Uterus (tissue), 4 donors: Measurements from ENCODE around the gene UBAC1. TPM values are rescaled to one million over a fixed set of nuclear protein-coding genes. Genes with fewer than 3 reads are reported as not detected.
A peak's percentile ranks its signal among the peaks of the same experiment; 100 is the strongest.

Experiments used
- DNase-seq, 2 donors: peaks; one replicate each; pipeline ENCODE4 v3.0.0-alpha.2; 2019 to 2020
- H3K27ac ChIP-seq, 2 donors: fragments of 200-600 bp; sonication (generic); 1 replicate in 1 of 2; 2 replicates in 1 of 2; pipeline ENCODE4 v1.5.1; 2016 to 2018
- H3K27me3 ChIP-seq, 2 donors: fragments of 200-600 bp; sonication (generic); one replicate each; pipeline ENCODE4 v1.5.1; 2018 to 2019; ENCODE audit warnings: control low read depth in 1 of 2
- H3K36me3 ChIP-seq, 2 donors: fragments of 200-600 bp; sonication (generic); one replicate each; pipeline ENCODE4 v1.5.1; 2019; ENCODE audit warnings: control low read depth in 1 of 2
- H3K4me1 ChIP-seq, 2 donors: fragments of 200-600 bp; sonication (generic); one replicate each; pipeline ENCODE4 v1.5.1; 2018 to 2019; ENCODE audit warnings: control low read depth in 1 of 2
- H3K4me3 ChIP-seq, 2 donors: fragments of 200-600 bp; sonication (generic); 1 replicate in 1 of 2; 2 replicates in 1 of 2; pipeline ENCODE4 v1.5.1; 2018 to 2019; ENCODE audit warnings: mild to moderate bottlenecking in 1 of 2
- H3K9me3 ChIP-seq, 2 donors: fragments of 200-600 bp; sonication (generic); one replicate each; pipeline ENCODE4 v1.5.1; 2019; ENCODE audit warnings: control low read depth in 1 of 2
- POLR2A ChIP-seq, 2 donors: fragments of 450-650 bp; IDR thresholded peaks; one replicate each; pipeline ENCODE4 v1.6.1; 2016; ENCODE audit warnings: antibody characterized with exemption in 2 of 2, mild to moderate bottlenecking in 1 of 2, moderate library complexity in 1 of 2
- intact Hi-C: fragments of 100-400 bp; cut with DNase I; formaldehyde crosslinking; loops from one replicate; pipeline ENCODE4 v1.15.1; 2023; ENCODE audit warnings: low total_unique reads
- total RNA-seq, 4 donors: library from RNA; depleted of rRNA in 3 of 4; stranded (reverse); fragments of >200 nt in 3 of 4; gene quantifications; one replicate each; pipeline versions ENCODE4 v1.1.0 to v1.2.4, GENCODE V29; 2014 to 2023
- TF ChIP-seq, protein P1 (sequence below), 4 experiments: fragments of 200-600 bp in 2 of 4; fragments of 450-650 bp in 2 of 4; sonication (generic) in 2 of 4; IDR thresholded peaks; one replicate each; pipeline ENCODE4 v1.5.1; 2016 to 2019; ENCODE audit warnings: antibody characterized with exemption in 4 of 4, mild to moderate bottlenecking in 2 of 4, moderate library complexity in 1 of 4
- donor health status: DM: yes; HTN: yes; CAD: no.

UBAC1 gene
- total RNA-seq, 4 donors from 2014 or later = 25.1 to 46.1 (median 35.8) TPM

GRCh38 chr9:135960411-135961276 lies 529 bp downstream of the UBAC1 start:
- H3K27ac ChIP-seq = peak overlapping the region; percentile 77 to 91
- peaks cover 0 to 3% of the 10 kb centered on the region in 2 donors for H3K4me1 ChIP-seq
- intact Hi-C loops = no loop called here
- no peaks in the 10 kb centered on the region for H3K36me3 ChIP-seq
- peak in 1 of 2 donors; percentile 31 for DNase-seq
- no peaks in the 10 kb centered on the region for H3K9me3 ChIP-seq
- peak overlapping the region; percentile 94 to 97 for H3K4me3 ChIP-seq
- no peaks in the 10 kb centered on the region for H3K27me3 ChIP-seq
- TF ChIP-seq, protein P1, sequence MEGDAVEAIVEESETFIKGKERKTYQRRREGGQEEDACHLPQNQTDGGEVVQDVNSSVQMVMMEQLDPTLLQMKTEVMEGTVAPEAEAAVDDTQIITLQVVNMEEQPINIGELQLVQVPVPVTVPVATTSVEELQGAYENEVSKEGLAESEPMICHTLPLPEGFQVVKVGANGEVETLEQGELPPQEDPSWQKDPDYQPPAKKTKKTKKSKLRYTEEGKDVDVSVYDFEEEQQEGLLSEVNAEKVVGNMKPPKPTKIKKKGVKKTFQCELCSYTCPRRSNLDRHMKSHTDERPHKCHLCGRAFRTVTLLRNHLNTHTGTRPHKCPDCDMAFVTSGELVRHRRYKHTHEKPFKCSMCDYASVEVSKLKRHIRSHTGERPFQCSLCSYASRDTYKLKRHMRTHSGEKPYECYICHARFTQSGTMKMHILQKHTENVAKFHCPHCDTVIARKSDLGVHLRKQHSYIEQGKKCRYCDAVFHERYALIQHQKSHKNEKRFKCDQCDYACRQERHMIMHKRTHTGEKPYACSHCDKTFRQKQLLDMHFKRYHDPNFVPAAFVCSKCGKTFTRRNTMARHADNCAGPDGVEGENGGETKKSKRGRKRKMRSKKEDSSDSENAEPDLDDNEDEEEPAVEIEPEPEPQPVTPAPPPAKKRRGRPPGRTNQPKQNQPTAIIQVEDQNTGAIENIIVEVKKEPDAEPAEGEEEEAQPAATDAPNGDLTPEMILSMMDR (IDR thresholded peaks at IDR 0.05) = no peak
- no peak for TF ChIP-seq POLR2A (IDR thresholded peaks at IDR 0.05)

DNA sequence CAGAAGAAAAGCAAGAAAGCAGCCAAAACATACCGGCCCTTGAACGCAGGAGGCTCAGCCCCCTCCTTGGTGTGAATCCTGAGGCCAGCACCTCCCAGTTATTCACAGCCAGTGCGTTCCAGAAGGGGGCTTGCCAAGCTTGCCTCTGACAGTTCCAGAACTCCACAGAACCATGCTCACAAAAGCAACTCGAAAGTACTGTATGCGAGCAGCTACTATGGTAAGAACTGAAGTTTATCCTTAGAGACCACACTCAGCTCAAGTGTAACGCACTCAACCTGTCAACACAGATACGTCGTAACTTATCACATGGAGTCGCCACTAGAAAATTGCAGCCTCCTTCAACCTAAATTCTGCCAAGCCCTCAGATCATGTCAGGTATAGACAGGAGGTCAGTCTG lies 1.4 kb downstream of the UBAC1 start:
- no peak for DNase-seq
- intact Hi-C loops = no loop called here
- Histone ChIP-seq H3K36me3 (no peaks in the 10 kb centered on the region), H3K27ac (no peak overlapping the region), H3K4me3 (peak overlapping the region; percentile 94 to 97), H3K9me3 (no peaks in the 10 kb centered on the region), H3K27me3 (no peaks in the 10 kb centered on the region), H3K4me1 (peaks cover 0 to 3% of the 10 kb centered on the region in 2 donors)
- no peak for TF ChIP-seq POLR2A (IDR thresholded peaks at IDR 0.05)
- TF ChIP-seq, protein P1 (IDR thresholded peaks at IDR 0.05) = no peak

- intact Hi-C loops = no loop called here
- TF ChIP-seq, protein P1 (IDR thresholded peaks at IDR 0.05) = no peak
- no peak for TF ChIP-seq POLR2A (IDR thresholded peaks at IDR 0.05)
- DNase-seq = no peak
- H3K4me3 ChIP-seq = no peak overlapping the region
- H3K9me3 ChIP-seq = no peaks in the 10 kb centered on the region
- no peaks in the 10 kb centered on the region for H3K27me3 ChIP-seq
- H3K4me1 ChIP-seq = peaks cover 0 to 3% of the 10 kb centered on the region in 2 donors
- H3K27ac ChIP-seq = no peak overlapping the region
- no peaks in the 10 kb centered on the region for H3K36me3 ChIP-seq
These were observed 2.7 kb downstream of the UBAC1 start for GRCh38 chr9:135958485-135958884.

DNA sequence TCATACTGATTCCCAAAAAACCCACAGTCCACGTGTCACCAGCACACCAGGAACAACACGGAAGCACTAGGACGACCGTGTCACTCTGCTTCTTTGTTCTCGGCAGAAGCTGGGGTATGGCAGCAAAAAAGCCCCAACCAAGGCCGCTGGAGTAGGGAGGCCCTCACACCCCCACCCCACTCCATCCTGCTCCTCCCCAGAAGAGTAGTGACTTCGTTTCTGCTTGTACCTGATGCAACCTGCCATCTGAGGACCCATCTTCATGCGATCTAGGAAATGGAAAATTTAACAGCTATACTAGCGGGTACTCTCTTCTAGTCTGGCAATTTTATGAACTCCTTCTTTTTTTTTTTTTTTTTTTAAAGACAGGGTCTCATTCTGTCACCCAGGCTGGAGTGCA lies 3.7 kb downstream of the UBAC1 start:
- H3K4me3 ChIP-seq = no peak overlapping the region
- TF ChIP-seq, protein P1 (IDR thresholded peaks at IDR 0.05) = no peak
- no peak for TF ChIP-seq POLR2A (IDR thresholded peaks at IDR 0.05)
- H3K9me3 ChIP-seq = no peaks in the 10 kb centered on the region
- H3K27me3 ChIP-seq = no peaks in the 10 kb centered on the region
- intact Hi-C loops = no loop called here
- DNase-seq = no peak
- no peak overlapping the region for H3K27ac ChIP-seq
- no peaks in the 10 kb centered on the region for H3K36me3 ChIP-seq
- peaks cover 0 to 3% of the 10 kb centered on the region in 2 donors for H3K4me1 ChIP-seq

- Histone ChIP-seq H3K36me3 (no peaks in the 10 kb centered on the region), H3K9me3 (no peaks in the 10 kb centered on the region), H3K4me3 (no peak overlapping the region), H3K27ac (no peak overlapping the region), H3K4me1 (peaks cover 0 to 3% of the 10 kb centered on the region in 2 donors), H3K27me3 (no peaks in the 10 kb centered on the region)
- intact Hi-C loops = no loop called here
- no peak for DNase-seq
- TF ChIP-seq POLR2A (IDR thresholded peaks at IDR 0.05) = no peak
- TF ChIP-seq, protein P1 (IDR thresholded peaks at IDR 0.05) = no peak
These were observed 4.4 kb downstream of the UBAC1 start for GRCh38 chr9:135956802-135957174.
